ENCODE data around the gene PAK6. TPM values are rescaled to one million over a fixed set of nuclear protein-coding genes. Genes with fewer than 3 reads are reported as not detected.

PAK6 gene
- total and polyA plus RNA-seq, 5 donors, result 9.2 to 22.6 (median 16.5) TPM

DNA sequence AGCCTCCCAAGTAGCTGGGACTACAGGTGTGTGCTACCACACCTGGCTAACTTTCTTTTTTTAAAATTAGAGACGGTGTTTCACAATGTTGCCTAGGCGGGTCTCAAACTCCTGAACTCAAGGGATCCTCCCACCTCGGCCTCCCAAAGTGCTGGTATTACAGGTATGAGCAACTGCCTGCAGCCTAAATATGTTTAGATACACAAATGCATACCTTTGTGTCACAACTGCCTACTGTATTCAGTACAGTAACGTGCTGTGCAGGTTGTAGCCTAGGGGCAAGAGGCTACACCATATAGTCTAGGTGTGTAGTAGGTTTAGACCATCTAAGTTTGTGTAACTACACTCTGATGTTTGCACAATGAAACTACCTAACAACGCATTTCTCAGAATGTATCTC, 9.5 kb upstream of the PAK6 start:
- H3K4me1 ChIP-seq (ENCODE audit: control insufficient read depth, insufficient read depth, low read length), result no peaks in the 10 kb centered on the region
- H3K9me3 ChIP-seq (ENCODE audit: control insufficient read depth, low read length), result no peaks in the 10 kb centered on the region
- intact Hi-C loops (cut with DNase I), result no loop called here
- ATAC-seq (no peak), DNase-seq (no peak)
- no peak overlapping the region for H3K4me3 ChIP-seq (ENCODE audit: low read length)
- WGBS, result 96% methylated on average over 5 of the region's 5 CpGs
- H3K27ac ChIP-seq (ENCODE audit: low read length), result no peak overlapping the region
- H3K27me3 ChIP-seq (ENCODE audit: control insufficient read depth, insufficient read depth), result no peaks in the 10 kb centered on the region

DNA sequence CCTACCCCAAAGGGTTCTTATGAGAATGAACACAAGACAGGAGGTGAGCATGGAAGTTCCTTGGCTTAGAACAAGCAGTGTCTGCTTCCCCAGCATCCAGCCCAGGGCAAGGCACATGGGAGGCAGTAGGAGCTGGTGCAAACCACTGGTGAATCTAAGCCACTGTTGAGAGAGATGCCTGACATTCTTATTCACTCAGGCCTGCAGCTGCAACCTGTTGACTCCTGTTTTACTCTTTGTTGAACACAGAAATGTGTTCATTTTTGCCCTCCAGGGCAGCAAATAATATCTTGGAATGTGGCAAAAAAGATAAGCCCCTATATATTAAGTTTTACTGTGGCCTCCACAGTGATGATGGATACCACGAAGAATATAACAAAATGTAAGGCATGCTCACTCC, 8.9 kb upstream of the PAK6 start:
- Histone ChIP-seq H3K4me3 (ENCODE audit: low read length) (no peak overlapping the region), H3K9me3 (ENCODE audit: control insufficient read depth, low read length) (no peaks in the 10 kb centered on the region), H3K27me3 (ENCODE audit: control insufficient read depth, insufficient read depth) (no peaks in the 10 kb centered on the region), H3K4me1 (ENCODE audit: control insufficient read depth, insufficient read depth, low read length) (no peaks in the 10 kb centered on the region), H3K27ac (ENCODE audit: low read length) (no peak overlapping the region)
- DNase-seq (no peak), ATAC-seq (no peak)
- intact Hi-C loops (cut with DNase I), result no loop called here
- 87% methylated on average over 1 of the region's 1 CpG for WGBS

DNA sequence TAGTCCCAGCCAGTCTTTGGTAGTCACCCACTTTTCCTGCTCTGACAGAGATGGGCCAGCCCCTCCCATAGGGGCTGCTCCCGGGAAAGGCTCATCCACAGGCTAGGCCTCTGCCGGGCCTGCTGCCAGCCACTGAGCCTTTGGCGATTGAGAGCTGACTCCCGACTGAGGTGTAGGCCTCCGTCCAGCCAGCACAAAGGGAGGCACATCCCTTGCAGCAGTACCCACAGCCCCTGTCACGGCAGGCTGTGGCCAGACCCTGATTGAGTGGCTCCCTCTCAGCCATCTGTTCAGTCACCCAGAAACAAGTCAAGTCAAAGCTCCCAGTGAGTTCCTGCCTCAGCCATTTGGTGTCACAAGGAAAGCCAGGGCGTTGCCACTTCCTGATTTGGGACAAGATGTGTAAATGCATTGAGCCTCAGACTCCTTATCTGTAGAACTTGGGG, 6.2 kb upstream of the PAK6 start:
- no peaks in the 10 kb centered on the region for H3K27me3 ChIP-seq (ENCODE audit: control insufficient read depth, insufficient read depth)
- DNase-seq (peak in 1 of 3 donors; percentile 62), ATAC-seq (peak in 1 of 2 donors; percentile 48)
- intact Hi-C loops (cut with DNase I), result no loop called here
- no peaks in the 10 kb centered on the region for H3K4me1 ChIP-seq (ENCODE audit: control insufficient read depth, insufficient read depth, low read length)
- H3K4me3 ChIP-seq (ENCODE audit: low read length), result no peak overlapping the region
- 42% methylated on average over 7 of the region's 7 CpGs for WGBS
- no peaks in the 10 kb centered on the region for H3K9me3 ChIP-seq (ENCODE audit: control insufficient read depth, low read length)
- no peak overlapping the region for H3K27ac ChIP-seq (ENCODE audit: low read length)

DNA sequence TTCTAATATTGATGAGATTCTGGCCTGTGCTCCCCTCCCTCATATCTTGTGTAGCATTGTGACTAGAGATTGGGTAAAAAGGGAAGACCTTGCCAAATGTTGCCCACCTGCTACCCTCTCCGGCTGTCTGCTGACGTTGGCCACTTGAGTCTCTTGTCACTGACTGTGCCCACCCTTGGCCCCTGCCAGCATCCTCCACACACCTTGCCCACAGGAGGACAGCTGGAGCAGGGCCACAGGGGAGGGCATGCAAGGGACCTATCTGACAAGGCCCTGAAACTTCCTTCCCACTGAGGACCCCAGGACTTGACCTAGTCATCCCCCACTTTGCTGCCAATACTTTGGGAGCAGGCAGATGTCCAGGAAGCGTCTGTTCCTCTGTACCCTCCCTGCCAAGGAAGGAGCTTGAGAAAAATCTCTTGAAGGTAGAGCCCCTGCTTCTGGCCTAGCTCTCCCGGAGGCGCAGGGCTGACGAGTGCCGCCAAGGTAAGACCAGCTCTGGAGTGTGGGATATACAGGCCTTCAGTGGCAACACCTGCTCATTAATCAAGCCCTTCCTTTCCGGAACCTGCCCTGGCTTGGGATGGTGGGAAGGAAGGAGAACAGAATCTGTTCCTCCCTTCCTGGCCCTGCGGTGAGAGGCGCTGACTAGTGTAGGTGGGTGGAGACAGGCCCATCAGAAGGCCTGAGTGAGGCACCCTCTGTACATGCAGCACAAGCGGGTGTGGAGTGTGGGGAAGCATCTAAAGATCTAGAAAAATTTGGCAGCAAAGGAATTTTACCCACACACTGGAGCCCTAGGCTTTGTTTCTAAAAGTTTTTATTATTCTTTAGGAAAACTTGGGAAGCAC, 4.9 kb upstream of the PAK6 start:
- ATAC-seq (no peak), DNase-seq (peak in 1 of 3 donors; percentile 27)
- 92% methylated on average over 11 of the region's 11 CpGs for WGBS
- H3K27ac ChIP-seq (ENCODE audit: low read length), result no peak overlapping the region
- intact Hi-C loops (cut with DNase I), result no loop called here
- no peaks in the 10 kb centered on the region for H3K9me3 ChIP-seq (ENCODE audit: control insufficient read depth, low read length)
- no peaks in the 10 kb centered on the region for H3K27me3 ChIP-seq (ENCODE audit: control insufficient read depth, insufficient read depth)
- no peak overlapping the region for H3K4me3 ChIP-seq (ENCODE audit: low read length)
- no peaks in the 10 kb centered on the region for H3K4me1 ChIP-seq (ENCODE audit: control insufficient read depth, insufficient read depth, low read length)

DNA sequence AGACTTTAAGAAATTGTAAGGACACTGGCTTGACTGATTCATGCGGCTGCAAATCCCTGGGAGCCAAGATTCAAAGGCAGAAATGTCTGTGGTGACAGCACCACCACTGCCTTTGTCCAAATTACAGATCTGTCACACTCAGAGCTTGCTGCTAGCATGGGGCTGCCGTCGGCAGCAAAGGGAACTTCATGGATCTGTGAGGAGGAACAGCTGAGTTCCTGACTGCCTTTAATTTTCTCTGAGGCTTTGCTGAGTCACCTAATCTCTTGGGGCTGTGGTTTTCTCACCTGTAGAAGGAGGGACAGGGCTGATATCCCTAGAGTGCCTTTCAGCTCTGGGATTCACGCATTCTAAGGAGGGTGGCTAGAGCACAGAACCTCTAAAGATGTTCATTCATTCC, 4.1 kb upstream of the PAK6 start:
- Histone ChIP-seq H3K27ac (ENCODE audit: low read length) (no peak overlapping the region), H3K27me3 (ENCODE audit: control insufficient read depth, insufficient read depth) (no peaks in the 10 kb centered on the region), H3K4me1 (ENCODE audit: control insufficient read depth, insufficient read depth, low read length) (no peaks in the 10 kb centered on the region)

DNA sequence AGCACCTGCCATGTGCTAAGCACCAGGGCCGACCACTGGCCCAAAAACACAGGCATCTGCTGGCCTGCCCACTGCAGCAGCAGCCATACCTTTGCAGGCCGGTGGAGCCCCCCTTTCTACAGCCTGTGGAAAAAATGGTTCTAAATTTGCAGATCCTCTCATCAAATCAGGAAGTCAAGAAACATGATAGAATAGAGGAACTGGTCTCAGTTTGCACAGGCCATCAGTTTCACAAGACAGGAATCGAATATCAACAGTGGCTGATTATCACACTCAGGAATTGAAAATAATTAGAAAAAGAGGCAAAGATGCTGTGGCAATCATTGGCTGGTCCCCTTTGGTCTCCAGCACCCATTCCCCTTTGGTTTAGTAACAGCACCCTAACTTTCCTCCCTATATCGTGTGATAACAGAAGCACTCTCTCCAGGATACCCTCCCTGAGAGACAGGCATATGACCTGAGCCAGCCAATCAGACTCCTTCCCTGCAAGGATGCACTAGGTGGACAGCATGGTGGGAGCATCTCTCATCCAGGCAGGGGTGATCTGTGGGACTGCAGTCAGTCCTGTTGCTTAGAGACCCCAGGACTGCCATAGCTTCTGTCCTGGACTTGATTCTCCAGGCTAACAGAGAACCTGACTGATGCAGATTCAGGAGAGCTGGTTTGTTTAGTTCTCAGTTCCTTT, 3.5 kb upstream of the PAK6 start:
- Histone ChIP-seq H3K4me1 (ENCODE audit: control insufficient read depth, insufficient read depth, low read length) (no peaks in the 10 kb centered on the region), H3K27ac (ENCODE audit: low read length) (no peak overlapping the region), H3K4me3 (ENCODE audit: low read length) (no peak overlapping the region), H3K9me3 (ENCODE audit: control insufficient read depth, low read length) (no peaks in the 10 kb centered on the region), H3K27me3 (ENCODE audit: control insufficient read depth, insufficient read depth) (no peaks in the 10 kb centered on the region)
- 77% methylated on average over 4 of the region's 4 CpGs for WGBS
- ATAC-seq (no peak), DNase-seq (no peak)
- intact Hi-C loops (cut with DNase I), result no loop called here

More for the DNA sequence above, 4.1 kb upstream of the PAK6 start:
- H3K9me3 ChIP-seq (ENCODE audit: control insufficient read depth, low read length), result no peaks in the 10 kb centered on the region
- intact Hi-C loops (cut with DNase I), result no loop called here
- H3K4me3 ChIP-seq (ENCODE audit: low read length), result no peak overlapping the region
- 67% methylated on average over 4 of the region's 4 CpGs for WGBS
- DNase-seq (no peak), ATAC-seq (no peak)

DNA sequence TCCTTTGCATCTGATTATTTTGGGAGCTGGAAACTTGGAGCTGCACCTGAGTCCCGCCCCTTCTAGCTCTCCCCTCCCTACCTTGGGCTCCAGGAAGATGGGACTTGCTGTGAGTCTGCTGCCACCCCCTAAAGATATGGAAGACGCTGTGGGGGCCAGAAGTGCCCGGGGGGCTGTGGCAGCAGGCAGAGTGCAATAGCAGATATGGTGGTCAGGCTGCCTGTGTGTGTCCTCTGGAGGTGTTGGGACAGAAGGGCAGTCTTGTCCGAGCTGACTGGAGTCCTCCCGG, 485 bp downstream of the PAK6 start:
- DNase-seq, result no peak
- WGBS, result 26% methylated on average over 5 of the region's 5 CpGs

DNA sequence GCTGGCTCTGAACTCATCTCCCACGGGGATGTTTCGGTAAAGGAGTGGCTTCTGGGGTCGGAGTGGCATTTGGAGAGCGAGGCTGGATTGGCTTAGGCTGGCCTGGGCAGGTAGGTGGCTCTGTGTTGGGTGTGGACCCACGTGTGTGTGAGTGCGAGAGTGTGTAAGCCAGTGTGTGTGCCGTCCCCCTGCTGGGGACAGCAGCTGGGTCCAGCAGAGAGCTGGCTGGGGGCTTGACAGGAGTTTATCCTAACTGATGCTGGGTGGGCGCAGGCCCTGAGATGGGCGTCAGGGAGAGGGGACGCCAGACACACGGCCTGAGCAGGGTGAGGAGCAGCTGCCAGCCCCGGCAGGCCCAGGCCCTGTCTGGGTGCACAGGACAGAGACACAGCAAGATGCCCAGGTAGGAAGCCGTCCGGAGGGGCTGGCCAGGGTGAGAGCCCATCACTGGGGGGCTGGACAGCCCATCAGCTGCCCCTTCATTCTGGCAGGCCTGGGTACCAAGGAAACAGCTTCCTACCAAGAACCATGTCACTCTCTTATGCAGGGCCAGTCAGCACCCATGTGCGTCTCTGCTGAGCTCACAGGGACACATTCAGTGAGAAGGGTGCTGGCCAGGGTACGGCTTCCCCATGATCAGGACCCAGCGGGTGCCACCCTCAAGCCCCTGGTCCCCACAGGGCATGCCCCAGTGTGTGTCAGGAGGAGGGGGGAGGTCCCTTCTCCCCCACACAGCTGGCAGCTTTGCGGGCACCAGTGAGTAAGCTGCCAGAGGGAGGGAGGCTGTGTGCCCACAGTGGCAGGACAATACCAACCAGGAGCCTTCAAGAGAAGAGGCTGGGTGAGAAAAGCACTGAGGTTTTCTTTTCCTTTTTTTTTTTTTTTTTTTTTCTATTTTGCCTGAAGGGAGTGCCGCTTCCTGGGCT, 1.1 kb downstream of the PAK6 start:
- intact Hi-C loops (cut with DNase I), result no loop called here
- DNase-seq, result peak in 1 of 3 donors; percentile 52
- Histone ChIP-seq H3K27me3 (ENCODE audit: control insufficient read depth, insufficient read depth) (no peaks in the 10 kb centered on the region), H3K27ac (ENCODE audit: low read length) (no peak overlapping the region), H3K9me3 (ENCODE audit: control insufficient read depth, low read length) (no peaks in the 10 kb centered on the region), H3K4me3 (ENCODE audit: low read length) (no peak overlapping the region), H3K4me1 (ENCODE audit: control insufficient read depth, insufficient read depth, low read length) (no peaks in the 10 kb centered on the region)
- 77% methylated on average over 19 of the region's 19 CpGs for WGBS
- ATAC-seq, result peak; percentile 26 to 37

More for the DNA sequence above, 485 bp downstream of the PAK6 start:
- H3K27me3 ChIP-seq (ENCODE audit: control insufficient read depth, insufficient read depth), result no peaks in the 10 kb centered on the region
- H3K4me3 ChIP-seq (ENCODE audit: low read length), result peak overlapping the region; percentile 15
- no peaks in the 10 kb centered on the region for H3K4me1 ChIP-seq (ENCODE audit: control insufficient read depth, insufficient read depth, low read length)
- intact Hi-C loops (cut with DNase I), result no loop called here
- peak in 1 of 2 donors; percentile 7 for ATAC-seq
- H3K9me3 ChIP-seq (ENCODE audit: control insufficient read depth, low read length), result no peaks in the 10 kb centered on the region
- no peak overlapping the region for H3K27ac ChIP-seq (ENCODE audit: low read length)

DNA sequence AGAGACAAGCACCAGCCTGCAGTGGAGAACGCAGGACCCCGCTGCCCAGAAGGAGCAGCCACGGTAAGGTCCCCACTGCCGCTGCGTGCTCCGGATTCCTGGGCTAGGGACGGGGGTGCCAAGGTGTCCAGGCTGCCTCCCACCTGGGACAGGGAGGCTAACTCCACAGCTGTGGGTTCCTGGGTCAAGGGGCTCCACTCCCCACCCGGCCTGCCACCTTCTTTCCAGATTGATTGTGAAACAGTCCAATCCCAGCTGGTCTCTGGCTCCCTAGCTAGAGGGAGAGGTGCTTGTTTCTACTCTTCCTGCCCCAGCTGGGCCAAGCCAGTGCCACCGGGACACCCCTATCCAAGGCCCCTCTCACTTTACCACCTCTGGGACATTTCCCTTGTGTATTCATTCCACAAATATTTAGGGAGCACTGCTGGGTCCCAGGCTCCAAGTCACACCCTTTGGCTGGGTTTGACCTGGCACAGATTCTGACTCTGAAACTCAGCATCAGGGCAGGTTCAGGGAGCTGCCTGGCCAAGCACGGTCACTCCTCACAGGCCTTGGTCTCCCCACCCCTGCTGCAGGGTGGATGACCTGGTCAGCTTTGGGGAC, 1.9 kb downstream of the PAK6 start:
- WGBS, result 89% methylated on average over 10 of the region's 10 CpGs
- no peak overlapping the region for H3K4me3 ChIP-seq (ENCODE audit: low read length)

DNA sequence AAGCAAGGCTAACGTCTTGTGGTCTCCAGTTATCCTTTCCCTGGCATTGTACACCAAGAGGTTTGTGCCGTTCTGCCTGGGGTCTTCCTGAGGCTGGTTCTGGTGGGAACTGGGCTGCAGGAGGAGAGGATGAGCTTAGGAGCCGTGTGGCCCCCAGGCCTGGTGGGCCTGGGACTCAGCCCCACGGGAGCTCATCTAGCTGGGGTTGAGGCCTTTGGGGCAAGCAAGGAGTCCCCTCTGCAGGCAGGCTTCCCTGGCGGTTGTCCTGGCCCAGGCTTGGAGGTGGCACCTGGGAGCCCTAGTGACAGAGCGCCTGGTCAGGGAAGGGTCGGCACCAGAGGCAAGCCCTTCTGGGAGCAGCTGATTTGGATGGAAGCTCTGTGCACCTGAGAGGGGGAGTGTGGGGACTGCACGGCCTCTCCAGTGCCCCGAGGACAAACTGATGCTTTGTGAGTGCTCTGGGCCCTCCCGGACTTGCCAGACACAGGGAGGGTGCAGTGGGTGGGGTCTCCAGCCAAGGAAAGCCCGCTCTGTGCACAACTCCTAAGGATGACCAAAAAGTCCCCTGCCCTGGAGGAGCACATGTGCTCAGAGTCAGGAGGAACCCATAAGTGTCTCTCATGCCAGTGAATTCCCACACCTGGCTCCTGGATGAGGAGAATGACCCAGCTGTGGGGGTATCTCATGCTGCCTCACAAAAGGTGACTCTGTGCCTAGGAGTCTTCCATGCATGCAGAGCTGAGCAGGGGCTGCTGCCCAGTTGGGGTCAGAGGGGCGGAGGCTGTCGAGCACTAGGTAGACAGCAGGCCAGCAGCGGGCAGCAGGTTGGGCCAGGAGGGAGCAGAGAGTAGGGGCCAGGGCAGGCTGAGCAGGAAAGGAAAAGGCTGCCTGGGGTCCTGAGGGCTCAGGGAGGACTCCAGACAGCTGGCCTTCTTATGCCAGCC, 2.7 kb downstream of the PAK6 start:
- 88% methylated on average over 14 of the region's 14 CpGs for WGBS
- ATAC-seq, result no peak
- peak in 1 of 3 donors; percentile 33 for DNase-seq
- H3K4me3 ChIP-seq (ENCODE audit: low read length), result no peak overlapping the region
- H3K27me3 ChIP-seq (ENCODE audit: control insufficient read depth, insufficient read depth), result no peaks in the 10 kb centered on the region
- H3K9me3 ChIP-seq (ENCODE audit: control insufficient read depth, low read length), result no peaks in the 10 kb centered on the region
- no peaks in the 10 kb centered on the region for H3K4me1 ChIP-seq (ENCODE audit: control insufficient read depth, insufficient read depth, low read length)
- intact Hi-C loops (cut with DNase I), result no loop called here
- H3K27ac ChIP-seq (ENCODE audit: low read length), result no peak overlapping the region

More for the DNA sequence above, 1.9 kb downstream of the PAK6 start:
- peak in 1 of 3 donors; percentile 44 for DNase-seq
- Histone ChIP-seq H3K27ac (ENCODE audit: low read length) (no peak overlapping the region), H3K9me3 (ENCODE audit: control insufficient read depth, low read length) (no peaks in the 10 kb centered on the region), H3K27me3 (ENCODE audit: control insufficient read depth, insufficient read depth) (no peaks in the 10 kb centered on the region), H3K4me1 (ENCODE audit: control insufficient read depth, insufficient read depth, low read length) (no peaks in the 10 kb centered on the region)
- ATAC-seq, result no peak
- intact Hi-C loops (cut with DNase I), result no loop called here

All from right cardiac atrium (tissue), 5 donors.